Activated naive CD4-positive, alpha-beta T cell (primary cell): ENCODE results near the gene PPP1R9B.

Experiments used
- DNase-seq, 4 experiments: peaks; one replicate each; lab custom pipeline; 2025; lab: John Stamatoyannopoulos, UW

Gene PPP1R9B

DNA sequence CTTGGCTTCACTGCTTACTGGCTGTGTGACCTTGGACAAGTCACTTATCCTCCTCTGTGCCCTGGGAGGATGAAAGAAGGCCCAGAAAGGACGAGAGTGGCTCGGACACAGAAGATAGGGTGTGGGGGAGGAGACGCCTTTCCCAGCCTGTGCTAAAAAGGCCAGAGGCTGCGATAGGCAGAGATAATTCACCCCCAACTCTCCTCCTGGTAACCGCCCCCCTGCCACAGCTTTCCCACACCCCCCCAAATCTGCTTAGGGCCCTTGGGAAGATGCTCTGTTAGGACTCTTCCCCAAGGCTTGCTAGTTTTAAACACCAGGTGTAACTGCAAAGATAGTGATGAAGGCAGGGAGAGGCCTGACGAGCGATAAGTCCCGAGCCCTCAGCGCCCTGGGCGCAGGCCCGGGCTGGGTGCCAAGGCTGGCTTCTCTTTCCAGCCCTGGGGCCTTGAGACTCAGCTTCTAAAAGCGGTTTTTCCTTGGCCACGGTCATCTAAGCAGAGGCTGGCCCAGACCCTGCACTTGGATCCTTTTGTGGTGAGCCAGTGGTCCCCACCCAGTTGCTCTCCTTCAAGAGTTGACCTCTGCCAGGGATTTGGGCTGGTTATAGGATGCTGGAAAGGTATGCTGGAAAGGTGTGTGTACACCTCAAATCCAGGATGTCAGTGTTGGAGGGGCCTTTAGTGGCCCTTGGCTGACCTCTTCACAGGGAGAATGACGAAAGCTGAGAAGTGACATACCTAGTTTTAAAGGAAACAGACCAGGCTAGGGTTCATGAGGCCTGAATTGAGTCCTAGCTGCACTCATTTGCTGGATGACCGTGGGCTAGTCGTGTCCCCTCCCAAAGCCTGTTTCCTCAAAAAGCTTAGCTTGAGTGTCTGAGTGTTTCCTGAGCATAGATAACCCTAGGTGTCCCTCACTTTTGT is 3.4 kb upstream of the PPP1R9B start:
- no peak for DNase-seq

DNA sequence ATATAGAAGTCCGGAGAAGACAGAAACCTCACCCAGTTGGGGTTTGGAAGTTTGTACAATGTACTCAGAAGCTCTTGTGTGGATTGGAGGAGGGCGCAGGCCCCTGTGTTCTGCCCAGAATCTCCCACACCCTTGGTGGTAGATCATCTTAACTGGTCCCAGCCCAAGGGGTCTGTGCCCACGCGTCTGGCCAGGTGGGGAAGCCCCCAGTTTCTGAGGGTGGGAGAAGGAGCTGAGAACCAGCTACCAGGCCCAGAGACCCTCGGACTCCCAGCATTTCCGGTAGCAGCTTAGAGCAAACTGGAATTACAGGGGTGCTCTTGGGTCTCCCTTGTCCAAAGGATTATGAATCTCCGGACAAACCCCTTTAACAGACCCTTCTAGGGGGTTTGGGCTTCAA is 2.3 kb upstream of the PPP1R9B start:
- DNase-seq: no peak

DNA sequence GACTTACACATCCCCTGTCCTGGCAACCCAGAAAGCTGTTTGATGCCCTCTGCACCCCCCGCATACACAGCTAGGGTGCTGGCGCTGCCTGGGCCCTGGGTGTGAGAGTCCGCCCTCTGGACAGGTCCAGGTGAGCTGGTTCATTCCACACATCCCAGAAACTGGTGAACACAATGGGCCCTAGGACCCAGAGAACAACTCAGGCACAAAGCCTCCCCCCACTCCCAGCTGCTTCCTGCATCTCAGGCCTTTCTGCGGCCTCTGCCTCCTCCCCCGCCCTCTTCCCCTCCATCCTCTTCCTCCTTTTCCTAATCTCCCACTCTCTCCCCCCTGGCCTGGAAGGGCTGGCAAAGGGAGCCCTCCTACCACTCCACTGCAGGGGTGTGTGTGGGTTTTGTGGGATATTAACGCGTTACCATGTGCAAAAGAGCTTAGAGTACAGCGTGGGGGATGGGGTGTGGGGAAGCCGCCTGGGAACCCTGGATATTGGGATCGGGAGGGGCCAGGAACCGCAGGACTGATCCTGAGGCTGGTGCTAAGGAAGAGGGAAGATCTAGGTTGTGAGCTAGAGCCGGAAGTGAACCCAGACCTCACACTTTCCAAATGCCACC is 1.6 kb upstream of the PPP1R9B start:
- DNase-seq: peak in 2 of 4 experiments; percentile 23 to 25

DNA sequence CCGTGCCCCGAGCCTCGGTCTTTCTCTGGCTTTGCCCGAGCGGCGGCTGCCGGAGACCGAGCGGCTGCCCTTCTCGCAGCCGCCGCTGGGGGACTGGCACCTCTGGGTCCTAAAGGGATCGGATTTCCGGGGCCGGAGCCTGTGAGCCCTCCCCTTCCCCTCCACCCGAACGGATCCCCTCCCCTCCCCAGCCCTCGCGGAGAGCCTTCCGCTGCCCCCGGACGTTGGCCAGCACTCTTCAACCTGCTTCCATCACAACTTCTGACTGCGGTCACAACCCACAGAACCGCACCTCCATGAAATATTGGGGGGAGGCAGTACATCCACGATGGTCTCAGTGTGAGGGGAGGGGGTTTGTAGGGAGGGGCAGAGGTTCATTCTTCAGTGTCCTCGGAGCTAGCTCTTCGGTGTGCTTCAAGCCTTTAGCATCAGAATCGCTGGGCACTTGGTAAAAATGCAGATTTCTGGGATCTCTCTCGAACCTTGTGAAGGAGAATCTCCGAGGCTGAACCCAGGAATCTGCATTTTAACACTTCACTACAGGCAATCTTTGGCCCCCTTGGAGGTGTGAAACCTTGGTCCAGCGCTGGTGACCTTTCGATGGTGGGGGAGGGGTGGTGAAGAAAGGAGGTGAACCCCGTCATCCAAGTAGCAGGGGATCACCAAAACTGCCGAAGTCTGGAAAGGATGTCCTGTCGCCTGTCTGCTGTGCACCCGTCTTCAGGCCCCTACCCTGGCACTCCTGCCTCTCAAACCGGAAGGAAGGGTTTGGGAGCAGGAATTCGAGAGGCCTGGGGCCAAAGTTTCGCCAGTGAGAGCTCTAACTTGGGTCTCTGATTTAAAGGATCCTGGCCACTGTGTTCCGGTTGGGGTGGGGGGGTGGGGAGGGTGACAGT is 812 bp upstream of the PPP1R9B start:
- DNase-seq: peak; percentile 57 to 74 (median 68)

DNA sequence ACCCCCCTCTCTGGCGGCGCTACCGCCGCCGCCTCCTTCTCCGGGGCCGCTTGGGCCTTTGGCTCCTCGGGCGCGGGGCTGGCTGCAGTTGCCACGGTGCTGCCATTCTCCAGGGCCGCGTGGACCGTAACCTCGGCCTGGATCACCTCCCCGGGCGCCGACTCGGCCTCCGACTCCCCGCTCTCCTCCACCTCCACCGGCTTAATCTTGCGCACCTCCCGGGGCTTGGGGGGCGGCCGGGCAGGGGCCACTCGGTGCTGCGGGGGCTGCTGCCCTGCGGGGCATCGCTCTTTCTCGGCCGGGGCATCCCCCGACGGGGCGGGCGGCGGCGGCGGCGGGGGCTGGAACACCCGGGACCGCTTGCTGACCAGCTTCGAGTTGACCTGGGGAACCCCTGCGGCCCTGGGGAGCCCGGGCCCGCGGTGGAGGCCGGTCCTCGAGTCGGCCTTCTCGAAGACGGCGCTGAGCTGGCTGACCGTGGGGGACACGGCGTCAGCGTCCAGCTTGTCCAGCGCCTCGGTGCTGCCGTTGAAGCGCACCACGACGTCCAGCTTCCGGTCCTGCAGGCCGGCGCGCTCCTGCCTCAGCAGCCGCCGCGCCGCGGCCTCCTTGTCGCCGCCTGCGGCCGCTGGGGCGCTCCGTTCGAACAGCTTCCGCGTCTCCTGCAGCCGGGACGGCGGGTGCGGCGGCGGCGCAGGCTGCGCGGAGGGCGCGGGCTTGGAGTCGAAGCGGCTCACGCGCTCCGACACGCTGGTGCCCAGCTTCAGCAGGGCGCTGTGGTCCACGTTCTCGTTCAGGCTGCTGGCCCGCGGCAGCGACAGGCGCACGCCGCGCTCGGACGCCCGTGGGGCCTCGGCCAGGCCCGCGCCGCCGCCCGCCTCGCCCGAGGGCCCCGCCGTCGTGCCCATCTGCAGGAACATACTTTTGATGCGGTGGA is 792 bp downstream of the PPP1R9B start:
- DNase-seq: peak in 3 of 4 experiments; percentile 14 to 59 (median 23)

GRCh38 chr17:50149091-50149416 is 1.4 kb downstream of the PPP1R9B start:
- no peak for DNase-seq

- DNase-seq: peak; percentile 25 to 59 (median 31)
These were observed 2.0 kb downstream of the PPP1R9B start for GRCh38 chr17:50148226-50149090.

- DNase-seq: no peak
These were observed 2.6 kb downstream of the PPP1R9B start for GRCh38 chr17:50147841-50148225.

DNA sequence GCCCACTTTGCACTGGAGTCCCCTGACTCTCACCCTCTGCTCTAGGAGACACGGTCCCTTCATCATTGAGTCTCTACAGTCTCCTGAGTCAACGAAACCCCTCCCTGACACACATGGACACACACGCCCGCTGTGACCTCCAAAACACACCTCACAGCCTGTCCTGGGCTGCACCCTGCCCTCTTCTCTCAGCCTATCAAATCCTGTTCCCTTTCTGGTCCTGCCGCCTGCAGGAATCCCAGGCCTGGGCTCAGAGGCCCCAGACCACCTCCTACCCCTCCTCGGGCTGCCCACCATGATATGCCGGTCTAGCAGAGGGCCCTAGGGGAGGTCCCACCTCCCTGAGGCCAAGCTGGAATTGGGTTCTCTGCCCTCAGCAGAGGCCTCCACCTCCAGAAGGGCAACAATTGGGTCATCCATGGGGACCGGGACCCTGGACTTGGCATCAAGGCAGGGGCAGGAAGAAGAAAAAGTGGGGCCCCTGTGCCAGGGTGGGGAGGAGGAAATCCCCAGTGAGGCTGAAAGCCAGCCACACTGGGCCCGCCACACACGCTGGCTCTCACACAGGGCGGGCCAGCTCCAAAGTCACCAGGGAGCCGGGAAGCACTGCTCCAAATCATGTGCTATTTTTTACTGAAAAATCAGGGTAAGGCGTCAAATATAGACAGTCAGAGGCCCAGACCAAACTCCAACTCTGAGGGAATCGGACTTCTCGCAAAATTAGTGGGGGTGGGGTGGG is 3.4 kb downstream of the PPP1R9B start:
- DNase-seq: no peak

- peak in 1 of 4 experiments; percentile 11 for DNase-seq
These were observed 4.1 kb downstream of the PPP1R9B start for GRCh38 chr17:50146230-50146926.

GRCh38 chr17:50145532-50146229 is 4.8 kb downstream of the PPP1R9B start:
- DNase-seq: no peak

DNA sequence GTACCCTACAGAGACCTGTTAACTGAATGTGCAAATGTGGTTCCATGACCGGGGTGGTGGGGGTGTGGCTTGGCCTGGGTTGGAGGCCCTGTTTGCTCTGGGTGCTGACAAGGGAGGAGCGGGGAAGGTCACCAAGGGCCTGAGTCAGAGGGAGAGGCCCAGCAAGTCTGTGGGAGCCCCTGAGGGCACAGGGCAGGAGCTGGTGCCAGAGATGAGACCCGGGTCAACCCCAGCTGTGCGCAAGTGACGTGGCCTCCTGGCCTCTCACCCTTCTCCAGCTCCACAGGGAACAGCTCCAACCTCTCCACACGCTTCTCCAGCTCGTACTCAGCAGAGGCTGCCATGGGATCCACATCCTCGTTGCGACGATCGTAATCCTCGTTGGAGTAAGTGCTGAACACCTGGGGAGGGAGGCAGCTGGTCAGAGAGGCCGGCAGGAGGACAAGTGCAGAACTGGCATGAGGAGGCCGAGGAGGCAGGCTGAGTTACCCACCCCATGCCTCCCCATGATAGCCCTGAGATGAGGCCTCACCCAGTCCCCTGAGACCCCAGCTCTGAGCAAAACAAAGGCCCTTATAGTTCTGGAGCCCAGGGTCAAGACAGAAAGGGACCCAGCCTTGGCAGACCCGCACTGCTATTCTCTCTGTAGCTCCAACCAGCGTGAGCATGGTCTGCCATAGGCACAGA is 5.5 kb downstream of the PPP1R9B start:
- DNase-seq: no peak

DNA sequence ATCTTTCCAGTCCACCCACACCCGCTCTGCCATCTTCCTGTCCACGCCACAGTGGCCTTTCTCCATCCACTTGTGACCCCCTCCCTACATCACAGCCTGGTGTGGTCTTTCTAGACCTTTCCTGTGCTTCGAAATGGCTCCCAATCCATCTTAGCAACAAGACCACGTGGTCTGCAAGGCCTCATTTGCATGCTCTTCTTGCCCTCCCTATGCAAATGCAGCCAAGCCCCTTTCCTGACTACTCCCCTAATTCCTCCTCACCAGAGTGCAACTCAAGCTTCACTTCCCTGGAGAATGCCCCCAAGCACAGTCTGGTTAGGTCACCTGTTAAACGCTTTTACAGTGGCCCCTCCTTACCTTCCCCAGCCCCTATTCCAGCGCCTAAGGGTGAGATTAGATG is 6.1 kb downstream of the PPP1R9B start:
- no peak for DNase-seq

- no peak for DNase-seq
These were observed 6.9 kb downstream of the PPP1R9B start for GRCh38 chr17:50143461-50144176.

GRCh38 chr17:50141745-50142110 is 8.7 kb downstream of the PPP1R9B start:
- DNase-seq: no peak

DNA sequence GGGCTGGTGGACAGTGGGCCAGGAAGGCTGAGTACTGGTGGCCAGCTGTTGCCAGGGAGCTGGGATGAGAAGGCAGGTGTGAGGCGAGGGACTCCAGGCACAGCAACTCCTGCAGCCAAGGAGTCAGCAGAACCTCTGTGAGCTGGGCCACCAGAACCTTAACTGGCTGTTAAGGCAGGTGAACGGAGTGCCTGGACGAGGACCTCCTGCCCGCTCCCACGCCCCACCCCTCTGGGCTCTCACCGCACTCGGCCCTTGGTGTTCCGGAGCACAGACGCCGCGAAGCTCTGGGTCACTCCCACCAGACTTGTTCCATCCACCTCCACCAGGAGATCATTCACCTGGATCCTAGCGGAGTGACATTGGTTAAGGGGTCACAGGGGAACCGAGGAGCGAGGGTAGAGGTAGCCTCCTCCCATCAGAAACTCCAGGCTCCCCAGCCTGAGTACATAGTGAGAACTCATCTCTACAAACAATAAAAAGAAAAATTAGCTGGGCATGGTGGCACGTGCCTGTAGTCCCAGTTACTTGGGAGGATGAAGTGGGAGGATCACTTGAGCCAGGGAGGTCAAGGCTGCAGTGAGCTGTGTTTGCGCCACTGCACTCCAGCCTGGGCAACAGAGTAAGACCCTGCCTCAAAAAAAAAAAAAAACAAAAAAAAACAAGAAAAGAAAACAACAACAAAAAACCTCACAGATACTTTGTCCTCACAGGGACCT is 9.3 kb downstream of the PPP1R9B start:
- no peak for DNase-seq
